HG02588 (cell line): ENCODE data around the gene SLC39A3.

Experiments
- ATAC-seq: cut with Tn5 transposase; IDR thresholded peaks from one replicate; pipeline ENCODE4 v1.9.1; 2021; ENCODE audit warnings: mild to moderate bottlenecking, moderate library complexity; ENCODE audit not compliant: unreplicated experiment

SLC39A3 gene

GRCh38 chr19:2750808-2751437, 11.1 kb upstream of the SLC39A3 start:
- no peak for ATAC-seq

DNA sequence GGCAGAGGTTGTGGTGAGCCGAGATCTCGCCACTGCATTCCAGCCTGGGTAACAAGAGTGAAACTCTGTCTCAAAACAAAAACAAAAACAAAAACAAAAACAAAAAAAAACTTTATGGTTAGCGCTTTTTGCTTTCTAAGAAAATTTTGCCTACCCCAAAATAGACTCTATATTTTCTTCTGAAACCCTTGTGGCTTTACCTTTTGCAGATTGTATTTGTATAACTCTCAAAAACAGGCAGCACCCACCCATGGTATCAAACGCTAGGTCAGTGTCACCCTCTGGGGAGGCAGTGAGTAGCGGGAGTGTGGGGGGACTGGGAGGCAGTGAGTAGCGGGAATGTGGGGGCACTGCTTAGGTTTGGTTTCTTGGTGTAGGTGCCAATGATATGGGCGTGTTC, 7.5 kb upstream of the SLC39A3 start:
- no peak for ATAC-seq

DNA sequence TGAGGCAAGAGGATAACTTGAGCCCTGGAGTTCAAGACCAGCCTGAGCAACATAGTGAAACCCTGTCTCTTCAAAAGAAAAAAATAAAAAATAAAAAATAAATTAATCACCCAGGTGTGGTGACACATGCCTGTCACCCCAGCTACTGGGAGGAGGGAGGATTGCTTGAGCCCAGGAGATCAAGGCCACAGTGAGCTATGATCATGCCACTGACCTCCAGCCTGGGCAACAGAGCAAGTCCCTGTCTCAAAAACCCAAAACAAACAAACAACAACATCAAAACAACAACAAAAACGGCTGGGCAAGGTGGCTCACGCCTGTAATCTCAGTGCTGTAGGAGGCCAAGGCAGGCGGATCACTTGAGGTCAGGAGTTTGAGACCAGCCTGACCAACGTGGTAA, 4.3 kb upstream of the SLC39A3 start:
- no peak for ATAC-seq

DNA sequence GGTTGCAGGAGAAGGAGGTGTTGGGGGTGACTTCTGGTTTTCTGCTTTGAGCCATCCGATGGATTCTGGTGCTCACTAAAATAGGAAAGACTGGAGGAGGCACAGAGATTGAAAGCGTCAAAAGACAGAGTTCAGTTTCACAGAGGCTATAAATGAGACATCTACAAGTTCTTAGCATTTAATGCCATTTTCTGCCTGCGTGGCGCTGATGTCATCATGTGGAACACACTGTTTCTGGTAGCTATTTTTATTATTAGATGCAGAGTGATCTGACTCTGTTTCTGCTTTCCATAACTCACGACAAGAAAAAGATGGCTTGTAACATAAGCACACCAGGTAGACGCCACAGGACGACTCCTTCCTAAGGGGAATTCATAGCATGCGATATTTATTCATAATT, 3.3 kb upstream of the SLC39A3 start:
- no peak for ATAC-seq

- no peak for ATAC-seq
These were observed 468 bp upstream of the SLC39A3 start for GRCh38 chr19:2740314-2740656.

GRCh38 chr19:2736550-2737190, 3.1 kb downstream of the SLC39A3 start:
- ATAC-seq, result no peak

- no peak for ATAC-seq
These were observed 4.4 kb downstream of the SLC39A3 start for GRCh38 chr19:2735374-2735773.

DNA sequence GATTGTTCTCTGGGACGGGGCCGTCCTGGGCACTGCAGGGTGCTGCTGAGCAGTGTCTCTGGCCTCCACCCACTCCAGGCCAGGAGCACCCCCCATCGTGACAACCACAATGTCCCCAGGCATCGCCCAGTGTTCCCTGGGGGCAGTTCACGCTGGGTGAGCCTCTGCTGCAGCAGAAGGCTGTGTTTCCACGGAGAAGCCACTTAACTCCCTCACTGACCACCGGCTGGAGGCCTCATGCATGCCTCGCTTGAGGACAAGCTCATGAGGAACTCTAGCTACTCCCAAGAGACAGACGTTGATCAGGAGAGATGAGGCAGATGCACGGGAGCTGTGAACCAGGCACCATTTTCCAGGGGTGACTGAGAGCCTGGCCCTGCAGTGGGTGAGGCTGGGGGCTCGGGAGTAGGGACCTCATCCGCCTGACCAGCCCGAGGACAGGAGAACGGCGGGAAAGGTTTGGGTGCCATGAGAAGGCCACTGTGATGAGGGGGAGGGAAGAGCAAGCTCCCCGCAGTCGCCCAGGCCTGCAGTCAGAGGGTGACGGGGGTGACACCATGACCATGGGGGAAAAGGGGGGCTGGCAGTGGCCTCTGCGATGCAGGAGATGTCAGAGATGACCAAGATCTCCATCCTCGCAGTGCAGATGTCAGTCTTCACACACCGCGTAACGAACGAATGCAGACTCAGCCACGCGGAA, 5.1 kb downstream of the SLC39A3 start:
- ATAC-seq, result no peak

DNA sequence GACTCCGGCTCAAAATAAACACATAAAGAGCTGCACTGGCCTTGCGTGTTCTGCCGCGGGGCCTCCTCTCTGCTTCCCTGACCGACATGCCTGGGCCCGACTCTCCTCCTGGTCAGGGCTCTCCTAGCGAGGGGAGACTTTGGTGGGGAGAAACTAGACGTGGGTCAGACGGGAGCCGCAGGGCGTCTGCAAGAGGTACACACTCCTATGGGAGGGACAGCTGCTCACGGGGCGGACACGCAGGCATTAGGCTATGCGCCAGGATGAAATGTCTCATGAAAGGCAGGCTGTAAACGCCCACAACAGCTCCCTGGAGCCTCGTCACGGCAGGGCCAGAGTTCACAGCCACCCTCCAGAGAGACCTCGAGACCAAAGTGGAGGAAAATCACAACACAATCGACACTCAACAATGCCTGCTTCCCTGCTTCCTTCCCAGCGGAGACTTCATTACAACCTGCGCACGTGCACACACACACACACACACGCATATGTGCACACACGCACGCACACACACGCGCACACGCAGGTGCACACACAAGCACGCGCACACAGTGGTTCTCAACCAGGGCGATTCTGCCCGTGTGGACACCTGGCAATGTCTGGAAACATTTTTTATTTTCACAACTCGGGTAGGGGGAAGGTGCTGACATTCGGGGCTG, 5.8 kb downstream of the SLC39A3 start:
- ATAC-seq, result no peak

GRCh38 chr19:2732883-2733282, 6.9 kb downstream of the SLC39A3 start:
- ATAC-seq, result no peak

- ATAC-seq, result no peak
These were observed 7.6 kb downstream of the SLC39A3 start for GRCh38 chr19:2732157-2732725.

DNA sequence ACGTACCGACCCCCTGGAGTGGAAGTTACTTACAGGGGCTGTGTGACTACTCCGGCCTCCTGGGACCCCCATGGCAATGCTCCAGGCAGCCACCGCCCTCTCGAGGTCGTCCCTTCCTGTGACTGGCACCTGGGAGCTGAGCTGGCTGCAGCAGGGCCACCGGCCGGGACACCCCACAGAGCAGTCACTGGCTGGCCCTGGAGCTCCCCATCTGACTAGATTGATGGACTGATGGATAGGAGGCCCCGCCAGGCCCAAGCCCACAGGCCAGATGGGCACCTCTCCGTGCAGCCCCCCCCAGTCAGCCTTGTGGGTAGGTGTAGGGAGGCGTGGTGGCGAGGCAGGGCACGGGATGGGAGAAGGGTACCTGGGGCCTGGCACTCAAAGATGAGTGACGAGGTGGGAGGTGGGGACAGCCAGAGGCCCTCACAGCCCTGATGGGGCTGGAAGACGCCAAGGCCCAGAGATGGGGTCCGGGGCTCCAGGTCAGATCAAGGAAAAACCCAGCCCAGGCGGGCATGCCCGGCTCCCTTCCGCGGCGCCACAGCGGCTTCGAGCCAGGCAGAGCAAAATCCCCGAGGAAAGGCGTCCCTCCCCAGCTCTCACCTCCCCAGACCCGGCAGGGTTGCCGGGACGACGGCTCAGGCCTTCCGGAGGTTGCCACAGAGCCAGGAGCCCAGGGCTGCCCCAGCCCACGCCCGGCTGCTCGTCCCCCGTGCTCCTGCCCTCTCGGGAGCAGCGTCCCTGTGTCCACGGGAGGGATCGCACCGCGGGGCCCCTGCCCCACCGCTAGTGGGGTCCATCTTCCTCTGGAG, 8.4 kb downstream of the SLC39A3 start:
- ATAC-seq, result no peak

DNA sequence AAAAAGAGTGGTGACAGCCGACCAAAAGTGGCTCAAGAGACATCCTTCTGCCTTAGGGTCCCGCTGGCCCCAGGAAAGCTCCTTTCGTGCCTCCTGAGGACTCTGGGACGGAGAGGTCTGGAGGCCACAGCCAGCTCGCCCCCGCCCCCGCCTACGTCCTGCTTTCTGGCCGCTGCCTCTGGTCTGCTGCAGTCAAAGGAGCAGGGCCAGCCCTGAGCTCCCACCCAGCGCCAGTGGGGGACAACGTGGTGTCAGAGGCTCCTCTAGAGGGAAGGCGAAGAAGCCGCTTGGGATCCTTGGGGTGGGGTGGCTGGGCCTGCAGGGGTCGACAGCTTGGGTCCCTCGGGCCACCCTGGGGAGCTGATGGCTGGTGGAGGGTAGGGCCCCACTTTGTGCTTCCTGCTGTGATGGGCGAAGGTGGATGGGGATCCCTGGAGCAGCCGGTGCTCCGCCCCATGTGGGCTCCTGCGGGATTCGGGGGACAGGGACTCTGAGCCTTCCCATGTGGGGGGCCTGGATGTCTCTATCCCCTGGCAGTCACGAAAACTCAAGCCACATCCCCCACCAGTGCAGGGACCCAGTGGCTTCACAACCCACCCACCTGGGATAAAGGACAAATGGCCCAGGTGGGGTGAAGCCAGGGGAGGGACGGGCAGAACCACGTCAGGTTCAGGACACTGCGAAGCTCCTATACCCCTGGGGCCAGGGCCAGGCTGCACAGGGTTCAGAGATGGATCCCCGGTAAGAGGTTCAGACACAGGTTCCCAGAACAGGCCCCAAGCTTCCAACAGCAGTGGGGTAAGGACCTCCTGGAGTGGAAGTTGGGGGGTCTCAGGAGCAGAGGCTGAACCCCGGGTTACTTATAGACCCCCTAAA, 9.6 kb downstream of the SLC39A3 start:
- no peak for ATAC-seq

GRCh38 chr19:2728783-2729387, 10.9 kb downstream of the SLC39A3 start:
- no peak for ATAC-seq

DNA sequence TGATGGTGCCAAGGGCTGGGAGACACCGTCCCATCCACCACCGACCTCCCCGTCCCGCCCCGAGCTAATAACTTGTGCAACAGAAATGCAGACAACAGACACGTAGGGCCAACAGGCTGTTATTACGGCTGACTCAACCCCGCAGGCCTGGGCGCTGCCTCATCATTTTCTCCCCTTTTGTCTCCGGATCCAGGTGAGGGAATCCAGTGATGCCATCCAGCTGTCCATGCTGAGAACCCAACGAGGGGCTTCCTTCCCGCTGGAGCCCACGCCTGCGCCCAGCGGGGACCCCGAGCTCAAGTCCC, 12.2 kb downstream of the SLC39A3 start:
- ATAC-seq, result no peak

DNA sequence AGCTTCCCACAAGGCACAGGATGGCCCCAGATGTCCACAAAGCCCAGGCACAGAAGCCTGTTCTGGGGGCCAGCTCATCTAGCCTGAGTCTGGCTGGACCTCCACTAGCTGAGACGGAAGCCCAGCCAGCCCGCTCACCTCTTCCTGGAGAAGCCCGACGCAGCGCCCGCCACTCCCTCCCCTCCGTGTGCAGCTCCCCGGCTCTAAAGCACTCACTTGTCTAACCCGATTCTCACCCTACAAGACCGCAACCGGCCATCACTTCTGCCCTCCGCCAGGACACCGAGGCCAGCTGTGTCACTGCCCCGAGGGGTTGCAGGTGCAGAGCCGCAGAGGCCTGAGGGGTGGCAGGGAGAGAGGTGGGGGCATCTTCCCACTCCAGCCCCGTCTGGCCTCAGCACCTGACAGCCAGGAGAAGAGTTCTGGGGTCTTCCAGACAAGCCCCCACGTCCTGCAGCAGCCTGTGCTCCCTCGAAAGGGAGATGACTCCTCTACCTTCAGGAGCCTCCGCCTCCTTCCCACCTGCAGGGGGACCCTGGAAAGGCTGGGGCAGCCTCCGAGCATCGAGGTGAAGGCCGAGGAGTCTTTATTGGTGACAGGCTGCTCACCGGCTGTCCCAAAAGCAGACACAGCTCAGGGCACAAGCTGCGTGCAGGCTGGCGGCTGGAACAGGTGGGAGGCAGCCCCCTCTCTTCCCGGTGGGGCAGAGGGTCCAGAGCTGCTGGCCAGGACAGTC, 12.7 kb downstream of the SLC39A3 start:
- no peak for ATAC-seq

DNA sequence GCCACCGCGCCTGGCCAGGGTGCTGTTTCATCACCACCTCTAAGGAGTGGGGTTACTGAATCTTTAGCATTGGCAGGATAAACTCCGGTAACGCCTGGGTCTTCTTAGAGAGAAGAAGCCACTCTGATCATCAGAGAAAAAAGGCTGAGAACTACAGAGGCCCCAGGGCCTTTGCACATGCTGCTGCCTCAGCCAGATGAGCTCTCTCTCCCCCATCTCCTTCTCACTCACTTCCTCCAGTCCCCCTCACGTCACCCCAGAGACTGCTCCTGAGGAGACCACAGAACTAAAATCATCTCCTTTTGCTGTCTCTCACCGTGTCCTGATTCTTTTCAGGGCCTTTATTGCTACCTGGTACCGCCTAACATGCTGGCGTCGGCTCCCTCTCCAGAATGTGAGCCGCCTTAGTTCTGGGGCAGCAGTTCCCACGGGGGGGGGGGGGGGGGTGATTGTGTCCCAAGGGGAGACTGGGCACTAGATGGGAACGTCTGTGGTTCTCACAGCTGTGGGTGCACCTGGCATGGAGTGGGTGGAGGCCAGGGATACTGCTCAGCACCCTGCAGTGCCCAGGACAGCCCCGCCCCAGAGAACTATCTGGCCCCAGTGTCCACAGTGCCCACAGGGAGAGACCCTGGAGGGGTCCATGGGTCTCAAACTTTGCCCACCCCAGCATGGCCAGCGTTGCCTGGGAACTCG, 13.5 kb downstream of the SLC39A3 start:
- no peak for ATAC-seq

- no peak for ATAC-seq
These were observed 15.7 kb downstream of the SLC39A3 start for GRCh38 chr19:2724148-2724557.
